Lower leg skin (tissue), 3 donors: ENCODE measurements around the gene CDC73.

Source experiments
- POLR2A ChIP-seq, 2 donors: fragments of 450-650 bp; IDR thresholded peaks; one replicate each; pipeline ENCODE4 v1.6.1; 2016 to 2017; ENCODE audit warnings: antibody characterized with exemption in 2 of 2, mild to moderate bottlenecking in 1 of 2, moderate library complexity in 1 of 2
- TF ChIP-seq, protein P1 (sequence below), 3 donors: fragments of 450-650 bp; IDR thresholded peaks; one replicate each; pipeline ENCODE4 v1.5.1; 2016; ENCODE audit warnings: antibody characterized with exemption in 3 of 3, mild to moderate bottlenecking in 3 of 3, moderate library complexity in 2 of 3

DNA sequence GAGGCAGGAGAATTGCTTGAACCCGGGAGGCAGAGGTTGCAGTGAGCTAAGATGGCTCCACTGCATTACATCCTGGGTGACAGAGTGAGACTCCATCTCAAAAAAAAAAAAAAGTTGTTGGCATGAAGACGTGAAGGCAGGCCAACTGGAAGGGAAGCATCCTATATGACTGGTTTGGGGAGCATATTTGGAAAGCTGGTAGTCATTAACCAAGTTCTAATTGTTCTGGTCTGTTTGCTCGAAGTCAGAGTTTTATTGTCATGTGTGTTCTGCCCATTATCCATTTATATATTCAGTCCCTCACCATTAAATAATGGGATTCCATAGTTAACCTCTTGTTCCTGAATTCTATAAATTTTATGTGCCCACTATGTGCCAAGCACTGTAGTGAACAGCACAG lies 13.4 kb upstream of the CDC73 start:
- TF ChIP-seq POLR2A (IDR thresholded peaks at IDR 0.05), result no peak
- TF ChIP-seq, protein P1, sequence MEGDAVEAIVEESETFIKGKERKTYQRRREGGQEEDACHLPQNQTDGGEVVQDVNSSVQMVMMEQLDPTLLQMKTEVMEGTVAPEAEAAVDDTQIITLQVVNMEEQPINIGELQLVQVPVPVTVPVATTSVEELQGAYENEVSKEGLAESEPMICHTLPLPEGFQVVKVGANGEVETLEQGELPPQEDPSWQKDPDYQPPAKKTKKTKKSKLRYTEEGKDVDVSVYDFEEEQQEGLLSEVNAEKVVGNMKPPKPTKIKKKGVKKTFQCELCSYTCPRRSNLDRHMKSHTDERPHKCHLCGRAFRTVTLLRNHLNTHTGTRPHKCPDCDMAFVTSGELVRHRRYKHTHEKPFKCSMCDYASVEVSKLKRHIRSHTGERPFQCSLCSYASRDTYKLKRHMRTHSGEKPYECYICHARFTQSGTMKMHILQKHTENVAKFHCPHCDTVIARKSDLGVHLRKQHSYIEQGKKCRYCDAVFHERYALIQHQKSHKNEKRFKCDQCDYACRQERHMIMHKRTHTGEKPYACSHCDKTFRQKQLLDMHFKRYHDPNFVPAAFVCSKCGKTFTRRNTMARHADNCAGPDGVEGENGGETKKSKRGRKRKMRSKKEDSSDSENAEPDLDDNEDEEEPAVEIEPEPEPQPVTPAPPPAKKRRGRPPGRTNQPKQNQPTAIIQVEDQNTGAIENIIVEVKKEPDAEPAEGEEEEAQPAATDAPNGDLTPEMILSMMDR (IDR thresholded peaks at IDR 0.05), result no peak
